H1 (cell line): ENCODE results near the gene EXD1. TPM values are rescaled to one million over a fixed set of nuclear protein-coding genes. Genes with fewer than 3 reads are reported as not detected.

ENCODE experiments used
- CTCF ChIA-PET: fragments of 300-600 bp; sonication (Branson Sonifier 250); formaldehyde crosslinking; loops from one replicate; lab custom pipeline; 2021; ENCODE audit not compliant: partially characterized antibody; lab: Charles Lee
- POLR2A ChIA-PET: fragments of 300-600 bp; sonication (Branson Sonifier 250); formaldehyde crosslinking; loops from one replicate; lab custom pipeline; 2021; ENCODE audit warnings: inconsistent platforms; ENCODE audit not compliant: partially characterized antibody; lab: Charles Lee
- DNase-seq, 2 experiments: peaks; one replicate each; pipeline versions ENCODE4 v3.0.0 to v3.0.0-alpha.2; 2010 to 2022; ENCODE audit warnings: low spot score in 2 of 2, low read depth in 1 of 2, mixed read lengths in 1 of 2
- FAIRE-seq: peaks from 2 replicates; lab custom pipeline; 2011; peaks lifted over from hg19 to GRCh38; lab: Jason Lieb, UNC
- H2AFZ ChIP-seq: 2 replicates; pipeline ENCODE4 v1.8.1; 2012; ENCODE audit warnings: low read length, inconsistent platforms
- H2AK5ac ChIP-seq: 2 replicates; pipeline ENCODE4 v1.6.1; 2013; ENCODE audit warnings: low read depth, low read length
- H2BK120ac ChIP-seq: replicated peaks from 2 replicates; pipeline ENCODE3; 2013; ENCODE audit warnings: low read depth, low read length, inconsistent platforms
- H2BK12ac ChIP-seq: 2 replicates; pipeline ENCODE4 v1.6.1; 2013; ENCODE audit warnings: low read depth, low read length
- H2BK15ac ChIP-seq: 2 replicates; pipeline ENCODE4 v1.6.1; 2013; ENCODE audit warnings: low read length
- H2BK20ac ChIP-seq: 2 replicates; pipeline ENCODE4 v1.6.1; 2013; ENCODE audit warnings: low read length
- H2BK5ac ChIP-seq: 2 replicates; pipeline ENCODE4 v1.6.1; 2013; ENCODE audit warnings: low read depth, low read length
- H3K14ac ChIP-seq: 2 replicates; pipeline ENCODE4 v1.6.1; 2013; ENCODE audit warnings: inconsistent platforms; ENCODE audit not compliant: insufficient read length
- H3K18ac ChIP-seq: 2 replicates; pipeline ENCODE4 v1.6.1; 2013; ENCODE audit warnings: low read length; ENCODE audit errors: extremely low read depth
- H3K23ac ChIP-seq: 2 replicates; pipeline ENCODE4 v1.6.1; 2013; ENCODE audit warnings: inconsistent platforms; ENCODE audit not compliant: insufficient read length
- H3K23me2 ChIP-seq: 2 replicates; pipeline ENCODE4 v1.6.1; 2013; ENCODE audit warnings: low read depth, low read length
- H3K27ac ChIP-seq: 2 replicates; pipeline ENCODE4 v1.6.1; 2011; ENCODE audit warnings: low read depth, low read length, inconsistent platforms
- H3K27me3 ChIP-seq, 4 experiments: replicated peaks in 1 of 4; 1 replicate in 1 of 4; 2 replicates in 3 of 4; pipeline versions ENCODE4 v1.6.1 to v1.8.1; 2011 to 2013; ENCODE audit warnings: low read length in 3 of 4, mild to moderate bottlenecking in 3 of 4, inconsistent platforms in 2 of 4, mixed read lengths in 2 of 4, moderate library complexity in 1 of 4; ENCODE audit not compliant: control insufficient read depth in 3 of 4, insufficient read depth in 3 of 4; ENCODE audit errors: extremely low read depth in 1 of 4
- H3K36me3 ChIP-seq, 4 experiments: 2 replicates each; pipeline versions ENCODE4 v1.6.1 to v1.8.1; 2011 to 2013; ENCODE audit warnings: mild to moderate bottlenecking in 4 of 4, low read length in 3 of 4, moderate library complexity in 2 of 4, control low read depth in 1 of 4, inconsistent platforms in 1 of 4; ENCODE audit not compliant: insufficient read depth in 4 of 4, control insufficient read depth in 2 of 4
- H3K4ac ChIP-seq: replicated peaks from 2 replicates; pipeline ENCODE3; 2013; ENCODE audit warnings: low read length, low read depth, mixed read lengths, inconsistent platforms; ENCODE audit not compliant: insufficient read length
- H3K4me1 ChIP-seq, 4 experiments: replicated peaks in 1 of 4; 1 replicate in 1 of 4; 2 replicates in 3 of 4; pipeline versions ENCODE4 v1.6.1 to v1.8.1; 2011 to 2013; ENCODE audit warnings: low read length in 3 of 4, inconsistent platforms in 2 of 4, mixed read lengths in 1 of 4; ENCODE audit not compliant: insufficient read depth in 4 of 4, control insufficient read depth in 3 of 4
- H3K4me2 ChIP-seq, 2 experiments: 2 replicates each; pipeline versions ENCODE4 v1.6.1 to v1.8.1; 2011 to 2013; ENCODE audit warnings: low read depth in 2 of 2, low read length in 2 of 2, control low read depth in 1 of 2, inconsistent platforms in 1 of 2, mild to moderate bottlenecking in 1 of 2; ENCODE audit not compliant: insufficient read depth in 1 of 2
- H3K4me3 ChIP-seq, 4 experiments: fragments of 200-600, 300-600 bp in 1 of 4; sonication (generic), shearing (Covaris generic), sonication (Bioruptor Twin) in 1 of 4; 2 replicates each; pipeline versions ENCODE4 v1.5.1 to v1.8.1; 2011 to 2016; ENCODE audit warnings: low read length in 4 of 4, low read depth in 3 of 4, control low read depth in 2 of 4, inconsistent platforms in 2 of 4, mild to moderate bottlenecking in 2 of 4, mixed read lengths in 1 of 4, moderate library complexity in 1 of 4; ENCODE audit not compliant: insufficient read depth in 2 of 4; ENCODE audit errors: extremely low read depth in 1 of 4
- H3K56ac ChIP-seq: replicated peaks from 2 replicates; pipeline ENCODE3; 2013; ENCODE audit warnings: low read depth, mild to moderate bottlenecking, mixed read lengths, low read length, inconsistent platforms; ENCODE audit not compliant: insufficient read length
- H3K79me1 ChIP-seq: 2 replicates; pipeline ENCODE4 v1.6.1; 2013; ENCODE audit warnings: low read depth, low read length, control low read depth
- H3K79me2 ChIP-seq, 2 experiments: 2 replicates each; pipeline versions ENCODE4 v1.6.1 to v1.8.1; 2012 to 2013; ENCODE audit warnings: low read length in 2 of 2, mild to moderate bottlenecking in 2 of 2, inconsistent platforms in 1 of 2; ENCODE audit not compliant: insufficient read depth in 2 of 2, control insufficient read depth in 1 of 2
- H3K9ac ChIP-seq, 4 experiments: replicated peaks in 1 of 4; 1 replicate in 1 of 4; 2 replicates in 3 of 4; pipeline versions ENCODE4 v1.6.1 to v1.8.1; 2011 to 2013; ENCODE audit warnings: low read depth in 3 of 4, low read length in 3 of 4, control low read depth in 2 of 4, mild to moderate bottlenecking in 2 of 4, moderate library complexity in 2 of 4, inconsistent platforms in 1 of 4; ENCODE audit errors: extremely low read depth in 1 of 4
- H3K9me3 ChIP-seq, 2 experiments: 2 replicates each; pipeline versions ENCODE4 v1.6.1 to v1.8.1; 2012 to 2013; ENCODE audit warnings: mild to moderate bottlenecking in 2 of 2, moderate library complexity in 2 of 2, control low read depth in 1 of 2, inconsistent platforms in 1 of 2, low read depth in 1 of 2, low read length in 1 of 2, mixed read lengths in 1 of 2; ENCODE audit not compliant: insufficient read depth in 2 of 2
- H4K20me1 ChIP-seq, 2 experiments: replicated peaks in 1 of 2; 2 replicates each; pipeline versions ENCODE3 to v1.8.1; 2011 to 2013; ENCODE audit warnings: inconsistent platforms in 2 of 2, low read length in 2 of 2, mild to moderate bottlenecking in 1 of 2; ENCODE audit not compliant: insufficient read depth in 2 of 2, control insufficient read depth in 1 of 2
- H4K5ac ChIP-seq: 2 replicates; pipeline ENCODE4 v1.6.1; 2013; ENCODE audit warnings: low read length, low read depth, mixed read lengths, inconsistent platforms; ENCODE audit not compliant: insufficient read length
- H4K8ac ChIP-seq: 2 replicates; pipeline ENCODE4 v1.8.0; 2013; ENCODE audit warnings: mild to moderate bottlenecking, moderate library complexity, low read length, inconsistent platforms; ENCODE audit not compliant: insufficient read depth; ENCODE audit errors: extremely low read depth
- H4K91ac ChIP-seq: replicated peaks from 2 replicates; pipeline ENCODE3; 2013; ENCODE audit warnings: low read length, mixed read lengths, inconsistent platforms; ENCODE audit not compliant: insufficient read length
- SRF ChIP-seq: IDR thresholded peaks from 2 replicates; pipeline ENCODE4 v1.6.1; 2011; ENCODE audit warnings: mild to moderate bottlenecking, low read depth, low read length, moderate library complexity
- WGBS, 2 experiments: shearing (Covaris generic) in 1 of 2; methylation state at CpG; one replicate each; pipeline versions ENCODE4 v1.1.6 to v1.1.7; 2013 to 2015; ENCODE audit warnings: low lambda C conversion rate in 2 of 2, mixed read lengths in 2 of 2, inconsistent platforms in 1 of 2, low coverage in 1 of 2, missing lambda C conversion rate in 1 of 2; ENCODE audit not compliant: insufficient replicate concordance in 2 of 2, insufficient coverage in 1 of 2, insufficient read length in 1 of 2; ENCODE audit errors: extremely low coverage in 1 of 2, missing lambda C conversion rate in 1 of 2; 5-methylcytosine and 5-hydroxymethylcytosine counted together
- polyA plus RNA-seq, 7 experiments: library from polyadenylated mRNA; depleted of rRNA in 3 of 7; stranded (reverse) in 5 of 7; unstranded in 2 of 7; fragments of >200 nt in 5 of 7; fragments of 200-250 nt in 2 of 7; gene quantifications; 1 replicate in 5 of 7; 2 replicates in 1 of 7; 4 replicates in 1 of 7; pipeline versions ENCODE4 v1.2.1 to v1.2.3, GENCODE V29; 2011 to 2013; ENCODE audit warnings: missing spikeins in 2 of 7, mixed read lengths in 2 of 7
- total RNA-seq: library from RNA; stranded (reverse); fragmentation: NEBNext Ultra II Directional; extraction: Animal tissue kit (Norgen Biotek cat#: 25700); gene quantifications from 2 replicates; pipeline ENCODE4 v1.2.1, GENCODE V29; 2021

EXD1 gene
- total and polyA plus RNA-seq, 2 of the 8 experiments (the other 6 are each of a cell fraction or from before 2014, with no cell fraction given) = 0.06 to 0.54 TPM

GRCh38 chr15:41254560-41254959 is 24.0 kb upstream of the EXD1 start:
- WGBS, 2 experiments = 94% methylated on average over 4 of the region's 4 CpGs; no CpG with 5 or more reads in 1 of the 2 experiments
- TF ChIP-seq SRF = no peak
- Histone ChIP-seq H4K91ac (no peak overlapping the region), H2BK12ac (no peak overlapping the region), H3K79me1 (no peaks in the 10 kb centered on the region), H3K27ac (no peak overlapping the region), H3K56ac (no peak overlapping the region), H3K4me1 (no peaks in the 10 kb centered on the region), H4K5ac (no peak overlapping the region), H3K36me3 (peaks cover 0 to 6% (median 0%) of the 10 kb centered on the region in 4 experiments; a peak in 3 of 8 replicates), H4K20me1 (no peaks in the 10 kb centered on the region), H2BK120ac (no peak overlapping the region), H3K4me2 (no peak overlapping the region), H3K4me3 (no peak overlapping the region), H3K23ac (no peak overlapping the region), H3K9me3 (no peaks in the 10 kb centered on the region), H3K18ac (no peak overlapping the region), H4K8ac (no peak overlapping the region), H2BK5ac (no peak overlapping the region), H3K4ac (no peak overlapping the region), H2BK20ac (no peak overlapping the region), H2BK15ac (no peak overlapping the region), H2AFZ (no peak overlapping the region), H3K79me2 (no peaks in the 10 kb centered on the region), H3K23me2 (no peaks in the 10 kb centered on the region), H3K14ac (no peak overlapping the region), H3K9ac (no peak overlapping the region), H2AK5ac (no peak overlapping the region), H3K27me3 (no peaks in the 10 kb centered on the region)
- ChIA-PET CTCF (interaction anchor here (1.2 kb wide), 1 partner anchor 21 kb away, joined by 4 read pairs; no protein-coding TSS in a partner anchor), POLR2A (no interaction called here)
- FAIRE-seq (no peak), DNase-seq (no peak)
